CD14-positive monocyte (primary cell): ENCODE data around the gene CDH23. TPM values are rescaled to one million over a fixed set of nuclear protein-coding genes. Genes with fewer than 3 reads are reported as not detected.
A peak's percentile ranks its signal among the peaks of the same experiment; 100 is the strongest.

Source experiments
- DNase-seq, 3 donors: peaks; one replicate each; pipeline ENCODE4 v3.0.0-alpha.2; 2011 to 2022
- H2AFZ ChIP-seq: 2 replicates; pipeline ENCODE4 v1.6.0; 2012; ENCODE audit warnings: mild to moderate bottlenecking, low read depth, low read length, inconsistent platforms; ENCODE audit not compliant: insufficient read depth, poor library complexity, severe bottlenecking
- H3K27ac ChIP-seq, 2 donors: 1 replicate in 1 of 2; 2 replicates in 1 of 2; pipeline ENCODE4 v1.5.1; 2012 to 2013; ENCODE audit warnings: low read length in 2 of 2, control low read depth in 1 of 2, inconsistent platforms in 1 of 2, low read depth in 1 of 2, mild to moderate bottlenecking in 1 of 2
- H3K27me3 ChIP-seq, 2 donors: one replicate each; pipeline versions ENCODE4 v1.6.0 to v1.6.1; 2011 to 2013; ENCODE audit warnings: low read length in 2 of 2; ENCODE audit not compliant: control insufficient read depth in 2 of 2, insufficient read depth in 2 of 2
- H3K36me3 ChIP-seq, 2 donors: replicated peaks in 1 of 2; 1 replicate in 1 of 2; 2 replicates in 1 of 2; pipeline versions ENCODE4 v1.5.1 to v1.6.1; 2012 to 2013; ENCODE audit warnings: low read length in 2 of 2, control low read depth in 1 of 2, inconsistent platforms in 1 of 2, mild to moderate bottlenecking in 1 of 2; ENCODE audit not compliant: insufficient read depth in 2 of 2, control insufficient read depth in 1 of 2
- H3K4me1 ChIP-seq, 2 donors: 1 replicate in 1 of 2; 2 replicates in 1 of 2; pipeline versions ENCODE4 v1.5.1 to v1.6.1; 2012 to 2013; ENCODE audit warnings: low read length in 2 of 2, control low read depth in 1 of 2, inconsistent platforms in 1 of 2, mild to moderate bottlenecking in 1 of 2, moderate library complexity in 1 of 2; ENCODE audit not compliant: insufficient read depth in 2 of 2, control insufficient read depth in 1 of 2
- H3K4me2 ChIP-seq: replicated peaks from 2 replicates; pipeline ENCODE3; 2012; ENCODE audit warnings: low read length, moderate library complexity, mild to moderate bottlenecking; ENCODE audit not compliant: poor library complexity, severe bottlenecking; ENCODE audit errors: extremely low read depth
- H3K4me3 ChIP-seq, 3 experiments: fragments of 200-600 bp in 1 of 3; sonication (generic) in 1 of 3; replicated peaks in 1 of 3; 1 replicate in 2 of 3; 2 replicates in 1 of 3; pipeline ENCODE4 v1.5.1; 2011 to 2013; ENCODE audit warnings: low read length in 3 of 3, mild to moderate bottlenecking in 3 of 3, control low read depth in 2 of 3, low read depth in 2 of 3, inconsistent platforms in 1 of 3, moderate library complexity in 1 of 3
- H3K79me2 ChIP-seq: 2 replicates; pipeline ENCODE4 v1.6.0; 2012; ENCODE audit warnings: mild to moderate bottlenecking, control low read depth, inconsistent platforms, low read length, moderate library complexity; ENCODE audit not compliant: insufficient read depth
- H3K9ac ChIP-seq: 2 replicates; pipeline ENCODE4 v1.6.0; 2017; ENCODE audit warnings: low read length, mild to moderate bottlenecking; ENCODE audit not compliant: insufficient read depth, poor library complexity, severe bottlenecking
- H3K9me3 ChIP-seq, 2 donors: replicated peaks in 1 of 2; 1 replicate in 1 of 2; 2 replicates in 1 of 2; pipeline versions ENCODE4 v1.5.1 to v1.6.1; 2012 to 2013; ENCODE audit warnings: low read length in 2 of 2, control low read depth in 1 of 2; ENCODE audit not compliant: control insufficient read depth in 1 of 2, insufficient read depth in 1 of 2
- H4K20me1 ChIP-seq: 2 replicates; pipeline ENCODE4 v1.6.0; 2012; ENCODE audit warnings: mild to moderate bottlenecking, low read length, control low read depth, moderate library complexity; ENCODE audit not compliant: insufficient read depth
- H3K27ac Mint-ChIP-seq, 7 donors: one replicate each; pipeline ENCODE4 v1.8.0; 2020; ENCODE audit warnings: mild to moderate bottlenecking in 7 of 7, mixed read lengths in 7 of 7, moderate library complexity in 6 of 7, inconsistent platforms in 2 of 7
- H3K27me3 Mint-ChIP-seq, 3 donors: one replicate each; pipeline ENCODE4 v1.8.0; 2021 to 2022; ENCODE audit warnings: low read depth in 3 of 3, mild to moderate bottlenecking in 3 of 3, mixed read lengths in 3 of 3, moderate library complexity in 3 of 3, inconsistent platforms in 1 of 3
- H3K36me3 Mint-ChIP-seq, 2 donors: one replicate each; pipeline ENCODE4 v1.8.0; 2020; ENCODE audit warnings: mixed read lengths in 2 of 2, inconsistent platforms in 1 of 2, mild to moderate bottlenecking in 1 of 2
- H3K4me1 Mint-ChIP-seq: one replicate; pipeline ENCODE4 v1.8.0; 2020; ENCODE audit warnings: mild to moderate bottlenecking, mixed read lengths
- H3K4me3 Mint-ChIP-seq, 2 donors: one replicate each; pipeline ENCODE4 v1.8.0; 2020; ENCODE audit warnings: mild to moderate bottlenecking in 2 of 2, mixed read lengths in 2 of 2, moderate library complexity in 1 of 2
- H3K9me3 Mint-ChIP-seq, 7 donors: one replicate each; pipeline ENCODE4 v1.8.0; 2020 to 2022; ENCODE audit warnings: mixed read lengths in 7 of 7, mild to moderate bottlenecking in 6 of 7, moderate library complexity in 6 of 7, inconsistent platforms in 2 of 7
- WGBS: methylation state at CpG from one replicate; pipeline ENCODE4 v1.1.5; 2013; ENCODE audit warnings: missing lambda C conversion rate; ENCODE audit not compliant: insufficient coverage; 5-methylcytosine and 5-hydroxymethylcytosine counted together
- intact Hi-C, 2 donors: fragments of 100-400 bp; cut with micrococcal nuclease; formaldehyde crosslinking; loops; one replicate each; pipeline versions ENCODE4 v1.15.0 to v1.15.1; 2023
- polyA plus RNA-seq, 3 donors: library from polyadenylated mRNA; depleted of rRNA in 1 of 3; unstranded in 2 of 3; stranded (reverse) in 1 of 3; fragments of 300-500 nt in 2 of 3; fragments of >200 nt in 1 of 3; fragmentation: Illumina TruSeq in 2 of 3; gene quantifications; 1 replicate in 2 of 3; 2 replicates in 1 of 3; pipeline ENCODE4 v1.2.3, GENCODE V29; 2012 to 2021
- TF ChIP-seq, protein P1 (sequence below): fragments of 200-600 bp; IDR thresholded peaks from one replicate; pipeline ENCODE4 v1.8.0; 2022; ENCODE audit warnings: antibody characterized with exemption, mild to moderate bottlenecking

The CDH23 gene
- polyA plus RNA-seq, 3 donors, result 8.2 to 36.2 (median 10.5) TPM

- 90% methylated on average over 4 of the region's 8 CpGs for WGBS
- Mint-ChIP-seq H3K9me3 (no peaks in the 10 kb centered on the region), H3K4me1 (peaks cover 44% of the 10 kb centered on the region), H3K36me3 (no peaks in the 10 kb centered on the region), H3K4me3 (no peak overlapping the region), H3K27ac (no peak overlapping the region), H3K27me3 (peaks cover 2 to 4% (median 4%) of the 10 kb centered on the region in 3 donors)
- no peak overlapping the region for H3K4me2 ChIP-seq
- H3K4me3 ChIP-seq, result no peak overlapping the region
- H4K20me1 ChIP-seq, result no peaks in the 10 kb centered on the region
- H3K4me1 ChIP-seq, result peaks cover 35 to 44% of the 10 kb centered on the region in 2 donors
- H3K9me3 ChIP-seq, result no peaks in the 10 kb centered on the region
- no peaks in the 10 kb centered on the region for H3K79me2 ChIP-seq
- no peak overlapping the region for H3K9ac ChIP-seq
- intact Hi-C loops, result no loop called here
- H2AFZ ChIP-seq, result no peak overlapping the region
- DNase-seq, result no peak
- no peak overlapping the region for H3K27ac ChIP-seq
- TF ChIP-seq, protein P1, sequence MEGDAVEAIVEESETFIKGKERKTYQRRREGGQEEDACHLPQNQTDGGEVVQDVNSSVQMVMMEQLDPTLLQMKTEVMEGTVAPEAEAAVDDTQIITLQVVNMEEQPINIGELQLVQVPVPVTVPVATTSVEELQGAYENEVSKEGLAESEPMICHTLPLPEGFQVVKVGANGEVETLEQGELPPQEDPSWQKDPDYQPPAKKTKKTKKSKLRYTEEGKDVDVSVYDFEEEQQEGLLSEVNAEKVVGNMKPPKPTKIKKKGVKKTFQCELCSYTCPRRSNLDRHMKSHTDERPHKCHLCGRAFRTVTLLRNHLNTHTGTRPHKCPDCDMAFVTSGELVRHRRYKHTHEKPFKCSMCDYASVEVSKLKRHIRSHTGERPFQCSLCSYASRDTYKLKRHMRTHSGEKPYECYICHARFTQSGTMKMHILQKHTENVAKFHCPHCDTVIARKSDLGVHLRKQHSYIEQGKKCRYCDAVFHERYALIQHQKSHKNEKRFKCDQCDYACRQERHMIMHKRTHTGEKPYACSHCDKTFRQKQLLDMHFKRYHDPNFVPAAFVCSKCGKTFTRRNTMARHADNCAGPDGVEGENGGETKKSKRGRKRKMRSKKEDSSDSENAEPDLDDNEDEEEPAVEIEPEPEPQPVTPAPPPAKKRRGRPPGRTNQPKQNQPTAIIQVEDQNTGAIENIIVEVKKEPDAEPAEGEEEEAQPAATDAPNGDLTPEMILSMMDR, result no peak
- no peaks in the 10 kb centered on the region for H3K27me3 ChIP-seq
- H3K36me3 ChIP-seq, result no peaks in the 10 kb centered on the region
These were observed 198.3 kb downstream of the CDH23 start for GRCh38 chr10:71594934-71595571.

DNA sequence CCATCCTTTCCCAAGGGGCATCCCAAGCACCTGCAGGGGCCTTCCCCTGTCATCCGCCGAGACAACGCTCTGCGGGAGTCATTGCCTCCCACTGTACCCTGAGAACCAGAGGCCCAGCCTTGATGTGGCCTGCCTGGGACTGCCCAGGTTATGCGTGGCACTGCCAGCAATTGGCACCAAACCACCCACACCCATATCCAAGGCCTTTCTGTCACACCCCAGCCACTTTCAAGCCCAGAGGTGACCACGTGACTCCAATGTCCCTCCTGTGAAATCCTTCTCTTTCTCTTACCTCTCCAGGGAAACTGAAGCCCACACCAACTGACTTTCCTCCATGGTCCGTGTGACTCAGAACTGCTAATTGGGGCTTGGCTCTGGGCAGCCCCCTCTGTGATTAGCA, 198.9 kb downstream of the CDH23 start:
- DNase-seq, result no peak
- Histone ChIP-seq H3K9me3 (no peaks in the 10 kb centered on the region), H3K4me1 (peaks cover 29 to 38% of the 10 kb centered on the region in 2 donors), H3K4me3 (no peak overlapping the region), H4K20me1 (no peaks in the 10 kb centered on the region), H3K9ac (no peak overlapping the region), H2AFZ (no peak overlapping the region), H3K36me3 (no peaks in the 10 kb centered on the region), H3K27ac (no peak overlapping the region), H3K79me2 (no peaks in the 10 kb centered on the region), H3K27me3 (no peaks in the 10 kb centered on the region), H3K4me2 (no peak overlapping the region)
- H3K4me3 Mint-ChIP-seq, result no peak overlapping the region
- H3K4me1 Mint-ChIP-seq, result peaks cover 38% of the 10 kb centered on the region
- intact Hi-C loops, result no loop called here
- H3K9me3 Mint-ChIP-seq, result no peaks in the 10 kb centered on the region
- 94% methylated on average over 6 of the region's 7 CpGs for WGBS
- TF ChIP-seq, protein P1, result no peak
- H3K27ac Mint-ChIP-seq, result peak overlapping the region in 1 of 7 donors; percentile 35
- no peaks in the 10 kb centered on the region for H3K36me3 Mint-ChIP-seq
- H3K27me3 Mint-ChIP-seq, result peaks cover 2 to 4% (median 4%) of the 10 kb centered on the region in 3 donors
